Stimulated activated CD8-positive, alpha-beta memory T cell treated with anti-CD3 and anti-CD28 coated beads, Interleukin-4, amount 100 ng/mL, for 24 hours (primary cell): Measurements from ENCODE around the gene GPR148.
"Not testable (repeated sequence)": the region's sequence is repeated elsewhere in the genome, so short reads cannot be mapped to it uniquely, and the experiment has no call there.

Source experiments
- DNase-seq: peaks from one replicate; pipeline ENCODE4 v3.0.0-alpha.2; 2020; ENCODE audit warnings: low read depth

The GPR148 gene

GRCh38 chr2:130728549-130729316 lies at the start of gene GPR148:
Gene GPR148, plus strand, starts transcription at chr2:130729070. Its CDS starts 82 bp downstream, at chr2:130729152.
- DNase-seq = no peak

- DNase-seq = not testable (repeated sequence)
These were observed 36.7 kb upstream of the GPR148 start for GRCh38 chr2:130692041-130692770.

- DNase-seq = not testable (repeated sequence)
These were observed 35.4 kb upstream of the GPR148 start for GRCh38 chr2:130693474-130693873.

GRCh38 chr2:130703250-130703649 lies 25.6 kb upstream of the GPR148 start:
- not testable (repeated sequence) for DNase-seq

GRCh38 chr2:130714795-130715194 lies 14.1 kb upstream of the GPR148 start:
- not testable (repeated sequence) for DNase-seq

- DNase-seq = no peak
These were observed 8.8 kb upstream of the GPR148 start for GRCh38 chr2:130720036-130720435.

- DNase-seq = no peak
These were observed 8.3 kb upstream of the GPR148 start for GRCh38 chr2:130720528-130720927.

GRCh38 chr2:130724455-130724854 lies 4.4 kb upstream of the GPR148 start:
- DNase-seq = no peak

- no peak for DNase-seq
These were observed 2.2 kb upstream of the GPR148 start for GRCh38 chr2:130726614-130727180.

- DNase-seq = peak; percentile 78
These were observed 1.5 kb upstream of the GPR148 start for GRCh38 chr2:130727286-130727924.

- DNase-seq = no peak
These were observed 839 bp upstream of the GPR148 start for GRCh38 chr2:130728007-130728454.

GRCh38 chr2:130729322-130730299 lies 741 bp downstream of the GPR148 start:
- no peak for DNase-seq

GRCh38 chr2:130732257-130732656 lies 3.4 kb downstream of the GPR148 start:
- not testable (repeated sequence) for DNase-seq

GRCh38 chr2:130735200-130735599 lies 6.3 kb downstream of the GPR148 start:
- no peak for DNase-seq

- DNase-seq = no peak
These were observed 7.6 kb downstream of the GPR148 start for GRCh38 chr2:130736487-130736886.

GRCh38 chr2:130737592-130737991 lies 8.7 kb downstream of the GPR148 start:
- no peak for DNase-seq

GRCh38 chr2:130740671-130741070 lies 11.8 kb downstream of the GPR148 start:
- DNase-seq = no peak

- no peak for DNase-seq
These were observed 14.4 kb downstream of the GPR148 start for GRCh38 chr2:130743278-130743677.

- no peak for DNase-seq
These were observed 15.6 kb downstream of the GPR148 start for GRCh38 chr2:130744287-130745117.

- DNase-seq = no peak
These were observed 20.2 kb downstream of the GPR148 start for GRCh38 chr2:130749078-130749477.
